ENCODE results near the gene GNAZ. TPM values are rescaled to one million over a fixed set of nuclear protein-coding genes. Genes with fewer than 3 reads are reported as not detected.

The GNAZ gene
- total RNA-seq, 4 donors from 2014 or later: 5.6 to 21.6 (median 12.1) TPM

GRCh38 chr22:23076896-23077572 is 6.7 kb downstream of the GNAZ start:
- Histone ChIP-seq H3K4me3 (no peak overlapping the region), H3K27me3 (no peaks in the 10 kb centered on the region), H3K36me3 (no peaks in the 10 kb centered on the region), H3K27ac (no peak overlapping the region), H3K9me3 (no peaks in the 10 kb centered on the region), H3K4me1 (no peaks in the 10 kb centered on the region)
- TF ChIP-seq CTCF (IDR thresholded peaks at IDR 0.05): no peak
- TF ChIP-seq POLR2A (IDR thresholded peaks at IDR 0.05): no peak
- no peak for DNase-seq
- intact Hi-C loops (cut with DNase I; ENCODE audit: low total_unique reads): loop anchor here (10.0 kb wide), 1 partner anchor 68 kb away; the partner anchor contains the start of genes RAB36 and RSPH14

GRCh38 chr22:23077627-23078461 is 7.5 kb downstream of the GNAZ start:
- Histone ChIP-seq H3K4me3 (no peak overlapping the region), H3K9me3 (no peaks in the 10 kb centered on the region), H3K36me3 (no peaks in the 10 kb centered on the region), H3K4me1 (no peaks in the 10 kb centered on the region), H3K27ac (no peak overlapping the region), H3K27me3 (no peaks in the 10 kb centered on the region)
- intact Hi-C loops (cut with DNase I; ENCODE audit: low total_unique reads): loop anchor here (10.0 kb wide), 1 partner anchor 67 kb away; the partner anchor contains the start of genes RAB36 and RSPH14
- TF ChIP-seq POLR2A (IDR thresholded peaks at IDR 0.05) (no peak), CTCF (IDR thresholded peaks at IDR 0.05) (no peak)
- no peak for DNase-seq

- Histone ChIP-seq H3K4me3 (no peak overlapping the region), H3K4me1 (no peaks in the 10 kb centered on the region), H3K36me3 (no peaks in the 10 kb centered on the region), H3K27ac (no peak overlapping the region), H3K9me3 (no peaks in the 10 kb centered on the region), H3K27me3 (no peaks in the 10 kb centered on the region)
- intact Hi-C loops (cut with DNase I; ENCODE audit: low total_unique reads): loop anchor here (10.0 kb wide), 1 partner anchor 66 kb away; the partner anchor contains the start of genes RAB36 and RSPH14
- no peak for TF ChIP-seq CTCF (IDR thresholded peaks at IDR 0.05)
- no peak for TF ChIP-seq POLR2A (IDR thresholded peaks at IDR 0.05)
- DNase-seq: no peak
These were observed 8.1 kb downstream of the GNAZ start for GRCh38 chr22:23078462-23078787.

- no peaks in the 10 kb centered on the region for H3K9me3 ChIP-seq
- intact Hi-C loops (cut with DNase I; ENCODE audit: low total_unique reads): loop anchor here (10.0 kb wide), 1 partner anchor 65 kb away; the partner anchor contains the start of genes RAB36 and RSPH14
These were observed 9.0 kb downstream of the GNAZ start for GRCh38 chr22:23079240-23079768.

More at GRCh38 chr22:23079240-23079768, 9.0 kb downstream of the GNAZ start:
- Histone ChIP-seq H3K27me3 (no peaks in the 10 kb centered on the region), H3K4me1 (no peaks in the 10 kb centered on the region), H3K36me3 (no peaks in the 10 kb centered on the region), H3K27ac (no peak overlapping the region), H3K4me3 (no peak overlapping the region)
- DNase-seq: no peak
- no peak for TF ChIP-seq CTCF (IDR thresholded peaks at IDR 0.05)
- TF ChIP-seq POLR2A (IDR thresholded peaks at IDR 0.05): no peak
